HG03378 (cell line): ENCODE data around the gene FRMD4A.

Experiments used
- ATAC-seq: cut with Tn5 transposase; IDR thresholded peaks from one replicate; pipeline ENCODE4 v1.9.1; 2021; ENCODE audit warnings: mild to moderate bottlenecking, moderate library complexity; ENCODE audit not compliant: unreplicated experiment

FRMD4A gene

GRCh38 chr10:14024329-14025202 is 306.2 kb downstream of the FRMD4A start:
- peak; percentile 45 for ATAC-seq

- ATAC-seq = no peak
Observed at GRCh38 chr10:14023673-14024328, 306.9 kb downstream of the FRMD4A start.

- ATAC-seq = no peak
Observed at GRCh38 chr10:14022954-14023672, 307.6 kb downstream of the FRMD4A start.

GRCh38 chr10:14022052-14022451 is 308.7 kb downstream of the FRMD4A start:
- ATAC-seq = no peak

GRCh38 chr10:14020037-14020664 is 310.6 kb downstream of the FRMD4A start:
- no peak for ATAC-seq

- no peak for ATAC-seq
Observed at GRCh38 chr10:14017467-14017866, 313.3 kb downstream of the FRMD4A start.

GRCh38 chr10:14016931-14017333 is 313.8 kb downstream of the FRMD4A start:
- ATAC-seq = no peak

DNA sequence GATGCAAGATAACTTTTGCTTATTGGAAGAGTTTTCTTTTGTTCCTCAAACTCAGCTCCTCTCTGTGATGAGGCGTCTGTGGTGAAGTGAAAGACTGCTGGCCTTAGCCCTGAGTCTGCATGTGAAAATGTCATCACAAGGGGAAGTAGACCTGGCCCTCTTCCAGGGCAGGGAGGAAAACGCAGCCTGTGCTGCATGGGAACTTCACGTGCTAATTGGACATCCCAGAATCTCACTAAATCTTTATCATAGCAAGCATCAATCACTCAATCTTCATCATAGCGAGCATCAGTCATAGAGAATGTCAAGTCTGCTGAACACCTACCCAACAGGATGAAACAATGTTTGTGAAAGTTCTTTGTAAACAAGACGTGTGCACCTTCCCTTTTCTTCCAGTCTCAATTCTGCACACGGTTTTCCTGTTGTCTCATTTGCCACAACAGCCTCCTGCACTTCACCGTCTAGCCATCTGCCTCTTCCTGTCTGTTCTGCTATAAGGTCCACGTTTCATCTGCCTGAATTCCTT is 314.6 kb downstream of the FRMD4A start:
- no peak for ATAC-seq

- no peak for ATAC-seq
Observed at GRCh38 chr10:14014423-14014822, 316.3 kb downstream of the FRMD4A start.

DNA sequence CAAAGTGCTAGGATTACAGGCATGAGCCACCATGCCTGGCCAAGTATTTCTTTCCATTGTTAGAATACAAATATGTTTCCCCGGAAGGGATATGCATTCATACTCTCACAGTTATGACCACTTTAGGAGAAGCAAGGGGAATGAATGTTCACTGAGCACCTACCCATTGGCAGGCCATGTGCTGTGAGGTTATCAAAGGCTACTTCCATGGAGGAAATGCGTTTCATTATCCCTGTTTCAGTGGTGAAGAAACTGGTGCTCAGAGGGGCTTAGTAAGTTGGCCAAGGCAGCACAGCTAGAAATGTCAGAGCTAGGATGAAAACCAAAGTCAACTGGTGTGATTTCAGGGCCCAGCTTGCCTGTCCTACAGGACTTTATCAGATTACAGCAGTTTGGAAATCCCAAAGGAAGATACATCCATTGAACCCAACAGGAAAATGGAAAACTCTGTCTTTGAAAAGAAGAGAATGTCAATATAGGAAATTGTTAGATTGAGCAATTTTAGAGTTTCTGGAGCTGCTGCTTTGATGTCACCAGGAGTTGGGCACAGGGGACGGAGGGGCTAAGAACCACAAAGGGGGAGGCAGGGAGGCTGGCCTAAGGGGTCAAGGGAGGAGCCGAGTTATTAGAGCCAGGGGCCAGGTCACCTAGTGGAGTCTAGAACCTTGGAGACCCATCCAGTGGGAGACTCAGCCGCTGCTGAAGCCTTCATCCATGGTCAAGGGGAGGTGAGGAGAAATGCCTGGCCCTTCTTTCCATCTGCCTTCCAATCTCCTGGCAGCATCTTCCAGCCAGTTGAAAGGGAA is 319.8 kb downstream of the FRMD4A start:
- no peak for ATAC-seq

DNA sequence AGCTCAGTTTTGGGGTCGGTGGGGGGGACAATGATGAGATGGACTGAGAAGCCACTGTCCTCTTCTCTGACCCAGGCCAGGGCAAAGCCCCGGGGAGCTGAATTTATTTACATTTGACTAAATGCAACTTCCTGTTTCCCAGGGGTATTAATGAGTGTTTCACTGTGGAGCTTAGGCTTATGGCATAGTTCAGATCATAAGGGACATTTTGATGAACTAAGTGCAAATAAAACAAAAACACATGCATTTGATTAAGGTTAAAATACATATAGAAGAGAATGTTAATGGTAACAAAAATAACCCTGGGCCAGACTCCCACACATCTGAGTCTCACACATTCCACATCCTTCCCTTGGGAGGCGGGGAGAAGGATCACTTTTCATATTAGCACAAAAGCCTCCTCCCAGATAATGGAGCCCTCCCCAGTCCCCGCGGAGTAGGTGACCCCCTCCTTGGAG is 320.6 kb downstream of the FRMD4A start:
- ATAC-seq = peak; percentile 26

- peak; percentile 54 for ATAC-seq
Observed at GRCh38 chr10:14009371-14010100, 321.2 kb downstream of the FRMD4A start.

- ATAC-seq = no peak
Observed at GRCh38 chr10:14008740-14009080, 322.0 kb downstream of the FRMD4A start.

DNA sequence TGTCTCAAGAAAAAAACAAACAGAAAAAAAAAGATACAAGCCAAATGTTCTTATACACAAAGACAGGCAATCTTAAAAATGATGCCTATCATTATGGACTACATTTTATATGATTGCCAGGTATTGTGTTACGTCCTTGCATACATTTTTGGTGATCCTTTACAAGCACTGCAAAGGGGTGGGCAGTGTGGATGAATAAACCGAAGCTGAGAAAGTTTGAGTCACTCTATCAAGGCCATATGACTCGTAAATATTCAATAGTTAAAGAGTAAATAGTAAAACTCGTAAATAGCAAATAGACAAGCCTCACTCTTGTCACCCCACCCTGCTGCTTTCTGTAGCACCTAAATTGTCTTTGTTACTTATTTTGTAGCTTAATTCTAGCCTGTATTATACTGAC is 326.2 kb downstream of the FRMD4A start:
- ATAC-seq = no peak

DNA sequence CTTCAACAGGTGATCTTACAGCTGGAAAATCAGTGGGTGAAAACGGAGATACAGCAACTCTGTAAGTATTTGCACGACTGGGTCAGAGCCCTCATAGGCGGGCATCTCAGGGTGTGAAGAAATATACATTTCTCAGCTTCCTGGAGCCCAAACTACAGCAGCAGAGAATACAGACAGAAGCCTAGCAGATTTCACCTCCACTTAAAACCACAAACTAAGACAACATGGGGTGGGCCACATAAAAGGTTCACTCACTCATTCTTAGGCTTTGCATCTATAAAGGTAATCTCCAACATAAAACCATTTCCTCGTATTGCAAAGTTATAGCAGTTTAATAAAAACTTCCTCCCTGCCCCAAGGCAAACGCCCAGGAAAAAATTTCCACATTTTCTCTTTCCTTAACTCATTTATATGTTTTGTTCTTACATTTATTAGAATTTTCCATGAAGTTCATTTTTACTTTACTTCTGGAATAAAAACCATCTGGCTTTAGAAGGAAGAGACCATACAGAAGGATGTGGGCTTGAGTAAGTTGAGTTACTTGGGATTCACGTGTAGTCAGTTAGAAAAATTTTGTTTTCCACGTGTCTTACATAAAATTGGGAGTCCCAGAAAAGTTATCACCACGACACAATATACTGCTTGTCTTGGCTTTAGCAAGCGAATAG is 327.1 kb downstream of the FRMD4A start:
- no peak for ATAC-seq

GRCh38 chr10:14001298-14002040 is 329.3 kb downstream of the FRMD4A start:
- no peak for ATAC-seq

GRCh38 chr10:13998163-13998835 is 332.4 kb downstream of the FRMD4A start:
- ATAC-seq = no peak

DNA sequence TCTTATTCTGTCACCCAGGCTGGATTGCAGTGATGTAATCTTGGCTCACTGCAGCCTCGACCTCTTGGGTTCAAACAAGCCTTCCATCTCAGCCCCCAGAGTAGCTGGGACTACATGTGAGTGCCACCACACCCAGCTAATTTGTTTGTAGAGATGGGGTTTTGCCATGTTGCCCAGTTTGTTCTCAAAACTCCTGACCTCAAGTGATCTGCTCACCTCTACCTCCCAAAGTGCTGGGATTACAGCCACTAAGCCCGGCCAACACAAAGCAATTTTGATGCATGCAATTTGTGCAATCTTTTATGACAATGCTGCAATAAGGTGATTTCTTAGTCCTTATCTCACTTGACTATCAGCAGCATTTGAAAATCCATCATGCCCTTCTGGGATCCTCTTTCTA is 333.1 kb downstream of the FRMD4A start:
- ATAC-seq = no peak
